DND-41 (cell line): ENCODE measurements around the gene KCNMA1.

Source experiments
- ATAC-seq: fragments of 200-7000 bp; cut with Tn5 transposase; 3 replicates; pipeline ENCODE4 v1.9.1; 2021; ENCODE audit warnings: low read depth; ENCODE audit not compliant: insufficient read depth
- DNase-seq: peaks from one replicate; pipeline ENCODE4 v3.0.0-alpha.2; 2020
- H2AFZ ChIP-seq: 2 replicates; pipeline ENCODE4 v1.6.0; 2012; ENCODE audit warnings: low read depth, low read length
- H3K27ac ChIP-seq: 2 replicates; pipeline ENCODE4 v1.5.1; 2012; ENCODE audit warnings: low read length, inconsistent platforms
- H3K27me3 ChIP-seq: fragments of 200-600 bp; sonication (generic); 2 replicates; pipeline ENCODE4 v1.6.0; 2012; ENCODE audit warnings: low read length, mild to moderate bottlenecking, inconsistent platforms; ENCODE audit not compliant: insufficient read depth, poor library complexity
- H3K36me3 ChIP-seq: 2 replicates; pipeline ENCODE4 v1.5.1; 2012; ENCODE audit warnings: low read length, inconsistent platforms; ENCODE audit not compliant: insufficient read depth
- H3K4me1 ChIP-seq: 2 replicates; pipeline ENCODE4 v1.5.1; 2012; ENCODE audit warnings: mild to moderate bottlenecking, low read length; ENCODE audit not compliant: insufficient read depth
- H3K4me2 ChIP-seq: 2 replicates; pipeline ENCODE4 v1.6.0; 2012; ENCODE audit warnings: mild to moderate bottlenecking, moderate library complexity, low read length, inconsistent platforms; ENCODE audit not compliant: insufficient read depth
- H3K4me3 ChIP-seq, 2 experiments: fragments of 200-600 bp in 1 of 2; shearing (Covaris generic) in 1 of 2; 2 replicates each; pipeline ENCODE4 v1.5.1; 2012 to 2016; ENCODE audit warnings: inconsistent platforms in 2 of 2, low read length in 2 of 2, mild to moderate bottlenecking in 2 of 2, low read depth in 1 of 2, moderate library complexity in 1 of 2
- H3K79me2 ChIP-seq: 2 replicates; pipeline ENCODE4 v1.6.0; 2012; ENCODE audit warnings: low read length, inconsistent platforms; ENCODE audit not compliant: insufficient read depth
- H3K9ac ChIP-seq: 2 replicates; pipeline ENCODE4 v1.6.0; 2012; ENCODE audit warnings: low read depth, mild to moderate bottlenecking, inconsistent platforms, low read length, moderate library complexity
- H3K9me3 ChIP-seq: 2 replicates; pipeline ENCODE4 v1.5.1; 2012; ENCODE audit warnings: low read length, moderate library complexity, mild to moderate bottlenecking, inconsistent platforms; ENCODE audit not compliant: insufficient read depth, severe bottlenecking
- H4K20me1 ChIP-seq: 2 replicates; pipeline ENCODE4 v1.6.0; 2012; ENCODE audit warnings: low read length; ENCODE audit not compliant: insufficient read depth
- EZH2 ChIP-seq: IDR thresholded peaks from 3 replicates; pipeline ENCODE4 v1.6.1; 2012; ENCODE audit warnings: borderline replicate concordance, low read depth, mild to moderate bottlenecking, moderate library complexity, low read length, inconsistent platforms; ENCODE audit not compliant: severe bottlenecking
- TF ChIP-seq, protein P1 (sequence below): IDR thresholded peaks from 2 replicates; pipeline ENCODE4 v1.5.1; 2012; ENCODE audit warnings: borderline replicate concordance, low read length, moderate library complexity, mild to moderate bottlenecking; ENCODE audit not compliant: poor library complexity, severe bottlenecking; ENCODE audit errors: extremely low read depth

KCNMA1 gene

GRCh38 chr10:77498210-77498609, 139.4 kb downstream of the KCNMA1 start:
- Histone ChIP-seq H3K9ac (no peak overlapping the region), H3K4me2 (no peak overlapping the region)

DNA sequence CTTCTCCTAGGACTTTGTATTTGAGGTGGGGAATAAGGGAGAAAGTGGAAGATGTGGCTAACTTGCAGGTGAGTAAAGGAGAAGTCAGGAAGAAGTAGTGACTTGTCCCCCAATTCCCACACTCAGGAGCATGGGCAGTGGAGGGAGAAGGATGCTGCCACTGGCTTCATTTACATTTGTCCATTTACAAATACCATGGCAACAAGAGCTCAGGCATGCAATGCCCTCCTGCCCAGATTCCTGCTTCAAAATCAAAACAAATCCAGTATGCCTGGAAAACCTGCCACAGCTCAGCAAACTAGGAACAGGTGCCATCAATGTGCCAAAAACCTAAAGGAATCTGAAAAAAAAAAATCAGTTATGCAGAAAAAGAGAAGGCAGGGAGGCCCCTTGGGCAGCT, 139.9 kb downstream of the KCNMA1 start:
- Histone ChIP-seq H3K27ac (no peak overlapping the region), H2AFZ (no peak overlapping the region), H3K4me1 (no peaks in the 10 kb centered on the region), H3K36me3 (no peaks in the 10 kb centered on the region), H3K9ac (no peak overlapping the region), H3K4me3 (no peak overlapping the region), H3K9me3 (no peaks in the 10 kb centered on the region), H3K4me2 (no peak overlapping the region), H3K79me2 (no peaks in the 10 kb centered on the region), H3K27me3 (peaks cover 7% of the 10 kb centered on the region), H4K20me1 (no peaks in the 10 kb centered on the region; the same call in 1 of the 2 replicates)
- TF ChIP-seq EZH2: no peak
- TF ChIP-seq, protein P1, sequence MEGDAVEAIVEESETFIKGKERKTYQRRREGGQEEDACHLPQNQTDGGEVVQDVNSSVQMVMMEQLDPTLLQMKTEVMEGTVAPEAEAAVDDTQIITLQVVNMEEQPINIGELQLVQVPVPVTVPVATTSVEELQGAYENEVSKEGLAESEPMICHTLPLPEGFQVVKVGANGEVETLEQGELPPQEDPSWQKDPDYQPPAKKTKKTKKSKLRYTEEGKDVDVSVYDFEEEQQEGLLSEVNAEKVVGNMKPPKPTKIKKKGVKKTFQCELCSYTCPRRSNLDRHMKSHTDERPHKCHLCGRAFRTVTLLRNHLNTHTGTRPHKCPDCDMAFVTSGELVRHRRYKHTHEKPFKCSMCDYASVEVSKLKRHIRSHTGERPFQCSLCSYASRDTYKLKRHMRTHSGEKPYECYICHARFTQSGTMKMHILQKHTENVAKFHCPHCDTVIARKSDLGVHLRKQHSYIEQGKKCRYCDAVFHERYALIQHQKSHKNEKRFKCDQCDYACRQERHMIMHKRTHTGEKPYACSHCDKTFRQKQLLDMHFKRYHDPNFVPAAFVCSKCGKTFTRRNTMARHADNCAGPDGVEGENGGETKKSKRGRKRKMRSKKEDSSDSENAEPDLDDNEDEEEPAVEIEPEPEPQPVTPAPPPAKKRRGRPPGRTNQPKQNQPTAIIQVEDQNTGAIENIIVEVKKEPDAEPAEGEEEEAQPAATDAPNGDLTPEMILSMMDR: no peak
- ATAC-seq (no peak), DNase-seq (no peak)

More at GRCh38 chr10:77498210-77498609, 139.4 kb downstream of the KCNMA1 start:
- Histone ChIP-seq H3K36me3 (no peaks in the 10 kb centered on the region), H3K27me3 (peaks cover 7% of the 10 kb centered on the region), H2AFZ (no peak overlapping the region), H3K9me3 (no peaks in the 10 kb centered on the region), H3K4me1 (no peaks in the 10 kb centered on the region), H3K79me2 (no peaks in the 10 kb centered on the region), H3K4me3 (no peak overlapping the region), H4K20me1 (no peaks in the 10 kb centered on the region; the same call in 1 of the 2 replicates), H3K27ac (no peak overlapping the region)
- no peak for ATAC-seq
- DNase-seq: no peak
- no peak for TF ChIP-seq EZH2
- TF ChIP-seq, protein P1: no peak

DNA sequence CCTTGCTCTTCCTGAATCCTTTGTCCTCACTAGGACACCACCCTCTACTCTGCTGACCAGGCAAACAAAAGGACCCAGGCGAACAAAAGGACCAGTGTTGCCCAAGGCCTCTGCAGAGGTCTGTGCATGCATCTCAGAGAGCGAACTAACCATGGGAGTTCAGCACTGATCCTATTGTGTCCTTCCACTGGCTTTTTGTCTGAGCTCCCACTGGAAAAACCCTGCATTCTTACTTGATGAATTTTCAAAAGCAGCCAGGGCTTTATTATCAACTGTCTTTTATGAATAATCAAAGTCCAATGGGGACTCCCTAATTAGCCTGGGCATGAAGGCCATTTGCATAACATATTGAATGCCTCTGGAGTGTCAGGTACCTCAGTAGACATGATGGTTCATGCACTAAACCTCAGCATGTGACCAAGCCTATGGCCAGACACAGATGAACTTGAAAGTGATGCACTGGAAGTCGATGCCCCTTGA, 140.6 kb downstream of the KCNMA1 start:
- H3K36me3 ChIP-seq: no peaks in the 10 kb centered on the region
- H4K20me1 ChIP-seq: no peaks in the 10 kb centered on the region; the same call in 1 of the 2 replicates
- H3K9me3 ChIP-seq: no peaks in the 10 kb centered on the region
- TF ChIP-seq, protein P1: no peak
- TF ChIP-seq EZH2: no peak
- no peak for ATAC-seq
- H3K4me1 ChIP-seq: no peaks in the 10 kb centered on the region
- no peak overlapping the region for H3K4me2 ChIP-seq
- no peak for DNase-seq
- H3K27me3 ChIP-seq: peaks cover 7% of the 10 kb centered on the region
- H3K9ac ChIP-seq: no peak overlapping the region
- H2AFZ ChIP-seq: no peak overlapping the region
- H3K79me2 ChIP-seq: no peaks in the 10 kb centered on the region
- H3K4me3 ChIP-seq: no peak overlapping the region
- no peak overlapping the region for H3K27ac ChIP-seq
